ENCODE measurements around the gene ITM2C. TPM values are rescaled to one million over a fixed set of nuclear protein-coding genes. Genes with fewer than 3 reads are reported as not detected.

Gene ITM2C
- total and polyA plus RNA-seq, 9 donors: 52.3 to 96.2 (median 67.8) TPM

GRCh38 chr2:230877116-230877758 is 12.5 kb downstream of the ITM2C start:
- WGBS, 3 donors: 86 to 91% (median 90%) methylated on average over 27 of the region's 27 CpGs
- H3K27ac ChIP-seq: no peak overlapping the region
- H3K9me3 ChIP-seq: no peaks in the 10 kb centered on the region
- peaks cover 4% of the 10 kb centered on the region for H3K4me1 ChIP-seq (ENCODE audit: insufficient read depth)
- intact Hi-C loops (cut with DNase I): no loop called here
- no peak for TF ChIP-seq POLR2A (IDR thresholded peaks at IDR 0.05)
- no peak overlapping the region for H3K4me3 ChIP-seq
- no peaks in the 10 kb centered on the region for H3K36me3 ChIP-seq
- no peak for DNase-seq
- H3K27me3 ChIP-seq: no peaks in the 10 kb centered on the region

GRCh38 chr2:230877759-230878598 is 13.2 kb downstream of the ITM2C start:
- TF ChIP-seq EP300 (IDR thresholded peaks at IDR 0.05) (no peak), CTCF (IDR thresholded peaks at IDR 0.05) (no peak), POLR2A (IDR thresholded peaks at IDR 0.05) (no peak)
- no peaks in the 10 kb centered on the region for H3K9me3 ChIP-seq
- H3K36me3 ChIP-seq: no peaks in the 10 kb centered on the region
- no peaks in the 10 kb centered on the region for H3K27me3 ChIP-seq
- intact Hi-C loops (cut with DNase I): no loop called here
- DNase-seq: no peak
- 76 to 80% (median 79%) methylated on average over 20 of the region's 20 CpGs for WGBS, 3 donors
- H3K4me3 ChIP-seq: no peak overlapping the region
- no peak overlapping the region for H3K27ac ChIP-seq
- peaks cover 4% of the 10 kb centered on the region for H3K4me1 ChIP-seq (ENCODE audit: insufficient read depth)

GRCh38 chr2:230878599-230879188 is 14.0 kb downstream of the ITM2C start:
- WGBS, 3 donors: 19 to 38% (median 25%) methylated on average over 10 of the region's 10 CpGs
- H3K27ac ChIP-seq: no peak overlapping the region
- no peaks in the 10 kb centered on the region for H3K36me3 ChIP-seq
- no peaks in the 10 kb centered on the region for H3K27me3 ChIP-seq
- DNase-seq: no peak
- TF ChIP-seq EP300 (IDR thresholded peaks at IDR 0.05) (no peak), POLR2A (IDR thresholded peaks at IDR 0.05) (no peak), CTCF (IDR thresholded peaks at IDR 0.05) (no peak)
- H3K4me1 ChIP-seq (ENCODE audit: insufficient read depth): peaks cover 4% of the 10 kb centered on the region
- H3K9me3 ChIP-seq: no peaks in the 10 kb centered on the region
- intact Hi-C loops (cut with DNase I): no loop called here
- H3K4me3 ChIP-seq: no peak overlapping the region

- H3K27me3 ChIP-seq: no peaks in the 10 kb centered on the region
- H3K4me3 ChIP-seq: no peak overlapping the region
- peaks cover 4% of the 10 kb centered on the region for H3K4me1 ChIP-seq (ENCODE audit: insufficient read depth)
- H3K9me3 ChIP-seq: no peaks in the 10 kb centered on the region
- DNase-seq: no peak
- WGBS, 3 donors: 32 to 47% (median 39%) methylated on average over 11 of the region's 11 CpGs
- no peak overlapping the region for H3K27ac ChIP-seq
- H3K36me3 ChIP-seq: no peaks in the 10 kb centered on the region
- intact Hi-C loops (cut with DNase I): no loop called here
- TF ChIP-seq CTCF (IDR thresholded peaks at IDR 0.05) (no peak), EP300 (IDR thresholded peaks at IDR 0.05) (no peak), POLR2A (IDR thresholded peaks at IDR 0.05) (no peak)
Measured at GRCh38 chr2:230879271-230879882, 14.6 kb downstream of the ITM2C start.

All from ovary (tissue), 9 donors.